ENCODE data around the gene LDB2.

- TF ChIP-seq POLR2A (IDR thresholded peaks at IDR 0.05; ENCODE audit: low read length): no peak
- no peak for TF ChIP-seq GATA1 (IDR thresholded peaks at IDR 0.05; ENCODE audit: low read depth, low read length)
These were observed 71.4 kb downstream of the LDB2 start for GRCh38 chr4:16827045-16827444.

Measured in erythroblast (primary cell).